ENCODE data around the gene NBAS. TPM values are rescaled to one million over a fixed set of nuclear protein-coding genes. Genes with fewer than 3 reads are reported as not detected.

NBAS gene
- polyA plus RNA-seq, 1 of the 3 experiments (the other 2 are of a cell fraction) = 12.0 TPM

DNA sequence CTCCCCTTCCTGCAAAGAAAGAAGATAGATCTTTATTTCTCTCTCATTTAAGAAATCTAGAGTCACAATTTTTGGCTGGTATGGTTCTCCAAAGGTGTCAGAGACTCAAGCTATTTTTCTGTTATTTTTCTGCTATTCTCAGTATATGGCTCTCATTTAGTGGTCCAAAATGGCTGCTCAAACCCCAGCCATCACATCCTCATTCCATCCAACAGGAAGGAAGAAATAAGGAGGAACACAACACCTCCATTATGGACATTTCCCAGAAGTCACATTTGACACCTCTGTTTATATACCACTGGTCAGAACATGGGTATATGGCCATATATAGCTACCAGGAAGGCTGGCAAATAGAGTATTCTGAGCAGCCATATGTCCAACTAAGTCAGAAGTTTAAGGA, 23.2 kb upstream of the NBAS start:
- H3K9me3 ChIP-seq = no peaks in the 10 kb centered on the region
- DNase-seq = no peak
- H3F3A ChIP-seq (replicated peaks; ENCODE audit: insufficient read depth) = no peaks in the 10 kb centered on the region
- no peaks in the 10 kb centered on the region for H3K9me2 ChIP-seq
- H4K20me1 ChIP-seq (ENCODE audit: insufficient read depth) = no peaks in the 10 kb centered on the region
- no peak overlapping the region for H3K9ac ChIP-seq
- no peaks in the 10 kb centered on the region for H3K36me3 ChIP-seq (replicated peaks in 1 of 2; ENCODE audit: control insufficient read depth in 1 of 2, insufficient read depth in 2 of 2, low read length in 1 of 2)
- POLR2A ChIA-PET = interaction anchor here (0.5 kb wide), 1 partner anchor 332 kb away, joined by 3 read pairs; no protein-coding TSS in a partner anchor
- H3K4me1 ChIP-seq (ENCODE audit: control insufficient read depth in 1 of 2, insufficient read depth in 2 of 2, low read depth in 1 of 2, low read length in 1 of 2) = no peaks in the 10 kb centered on the region
- no peak overlapping the region for H3K27ac ChIP-seq (ENCODE audit: low read depth in 2 of 2, low read length in 1 of 2)
- TF ChIP-seq RCOR1 (IDR thresholded peaks at IDR 0.05; ENCODE audit: low read length) = no peak
- no peak for TF ChIP-seq SMC3 (IDR thresholded peaks at IDR 0.05; ENCODE audit: low read depth, low read length)
- no peak for TF ChIP-seq SIN3A (IDR thresholded peaks at IDR 0.05; ENCODE audit: borderline replicate concordance, low read depth, low read length)
- TF ChIP-seq TEAD4 (IDR thresholded peaks at IDR 0.05; ENCODE audit: borderline replicate concordance, insufficient read depth) = no peak
- TF ChIP-seq ELF1 (IDR thresholded peaks at IDR 0.05) = no peak
- TF ChIP-seq MEF2A (IDR thresholded peaks at IDR 0.05; ENCODE audit: borderline replicate concordance, low read depth) = no peak
- TF ChIP-seq EP300 (IDR thresholded peaks at IDR 0.05; ENCODE audit: borderline replicate concordance in 1 of 2, low read depth in 1 of 2, low read length in 1 of 2) = no peak
- no peak for TF ChIP-seq RXRA (IDR thresholded peaks at IDR 0.05; ENCODE audit: borderline replicate concordance, low read depth)
- no peak for TF ChIP-seq MXI1 (IDR thresholded peaks at IDR 0.05; ENCODE audit: low read depth, low read length)
- TF ChIP-seq RAD21 (IDR thresholded peaks at IDR 0.05; ENCODE audit: low read length) = no peak
- TF ChIP-seq FOXM1 (IDR thresholded peaks at IDR 0.05; ENCODE audit: low read depth) = no peak
- TF ChIP-seq JUND (IDR thresholded peaks at IDR 0.05) = no peak
- no peak for TF ChIP-seq TCF12 (IDR thresholded peaks at IDR 0.05)
- no peak for TF ChIP-seq GATA2 (CRISPR knock-in tag; IDR thresholded peaks at IDR 0.05)
- TF ChIP-seq, protein P1, sequence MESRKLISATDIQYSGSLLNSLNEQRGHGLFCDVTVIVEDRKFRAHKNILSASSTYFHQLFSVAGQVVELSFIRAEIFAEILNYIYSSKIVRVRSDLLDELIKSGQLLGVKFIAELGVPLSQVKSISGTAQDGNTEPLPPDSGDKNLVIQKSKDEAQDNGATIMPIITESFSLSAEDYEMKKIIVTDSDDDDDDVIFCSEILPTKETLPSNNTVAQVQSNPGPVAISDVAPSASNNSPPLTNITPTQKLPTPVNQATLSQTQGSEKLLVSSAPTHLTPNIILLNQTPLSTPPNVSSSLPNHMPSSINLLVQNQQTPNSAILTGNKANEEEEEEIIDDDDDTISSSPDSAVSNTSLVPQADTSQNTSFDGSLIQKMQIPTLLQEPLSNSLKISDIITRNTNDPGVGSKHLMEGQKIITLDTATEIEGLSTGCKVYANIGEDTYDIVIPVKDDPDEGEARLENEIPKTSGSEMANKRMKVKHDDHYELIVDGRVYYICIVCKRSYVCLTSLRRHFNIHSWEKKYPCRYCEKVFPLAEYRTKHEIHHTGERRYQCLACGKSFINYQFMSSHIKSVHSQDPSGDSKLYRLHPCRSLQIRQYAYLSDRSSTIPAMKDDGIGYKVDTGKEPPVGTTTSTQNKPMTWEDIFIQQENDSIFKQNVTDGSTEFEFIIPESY (IDR thresholded peaks at IDR 0.05; ENCODE audit: borderline replicate concordance, low read depth) = no peak
- TF ChIP-seq, protein P2, sequence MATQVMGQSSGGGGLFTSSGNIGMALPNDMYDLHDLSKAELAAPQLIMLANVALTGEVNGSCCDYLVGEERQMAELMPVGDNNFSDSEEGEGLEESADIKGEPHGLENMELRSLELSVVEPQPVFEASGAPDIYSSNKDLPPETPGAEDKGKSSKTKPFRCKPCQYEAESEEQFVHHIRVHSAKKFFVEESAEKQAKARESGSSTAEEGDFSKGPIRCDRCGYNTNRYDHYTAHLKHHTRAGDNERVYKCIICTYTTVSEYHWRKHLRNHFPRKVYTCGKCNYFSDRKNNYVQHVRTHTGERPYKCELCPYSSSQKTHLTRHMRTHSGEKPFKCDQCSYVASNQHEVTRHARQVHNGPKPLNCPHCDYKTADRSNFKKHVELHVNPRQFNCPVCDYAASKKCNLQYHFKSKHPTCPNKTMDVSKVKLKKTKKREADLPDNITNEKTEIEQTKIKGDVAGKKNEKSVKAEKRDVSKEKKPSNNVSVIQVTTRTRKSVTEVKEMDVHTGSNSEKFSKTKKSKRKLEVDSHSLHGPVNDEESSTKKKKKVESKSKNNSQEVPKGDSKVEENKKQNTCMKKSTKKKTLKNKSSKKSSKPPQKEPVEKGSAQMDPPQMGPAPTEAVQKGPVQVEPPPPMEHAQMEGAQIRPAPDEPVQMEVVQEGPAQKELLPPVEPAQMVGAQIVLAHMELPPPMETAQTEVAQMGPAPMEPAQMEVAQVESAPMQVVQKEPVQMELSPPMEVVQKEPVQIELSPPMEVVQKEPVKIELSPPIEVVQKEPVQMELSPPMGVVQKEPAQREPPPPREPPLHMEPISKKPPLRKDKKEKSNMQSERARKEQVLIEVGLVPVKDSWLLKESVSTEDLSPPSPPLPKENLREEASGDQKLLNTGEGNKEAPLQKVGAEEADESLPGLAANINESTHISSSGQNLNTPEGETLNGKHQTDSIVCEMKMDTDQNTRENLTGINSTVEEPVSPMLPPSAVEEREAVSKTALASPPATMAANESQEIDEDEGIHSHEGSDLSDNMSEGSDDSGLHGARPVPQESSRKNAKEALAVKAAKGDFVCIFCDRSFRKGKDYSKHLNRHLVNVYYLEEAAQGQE (IDR thresholded peaks at IDR 0.05; ENCODE audit: low read depth, low read length) = no peak
- no peak for TF ChIP-seq POLR2AphosphoS5 (IDR thresholded peaks at IDR 0.05; ENCODE audit: low read depth, low read length)
- TF ChIP-seq NRF1 (IDR thresholded peaks at IDR 0.05; ENCODE audit: low read depth, low read length) = no peak
- TF ChIP-seq EZH2phosphoT487 (IDR thresholded peaks at IDR 0.05; ENCODE audit: borderline replicate concordance, low read depth) = no peak
- TF ChIP-seq, protein P3, sequence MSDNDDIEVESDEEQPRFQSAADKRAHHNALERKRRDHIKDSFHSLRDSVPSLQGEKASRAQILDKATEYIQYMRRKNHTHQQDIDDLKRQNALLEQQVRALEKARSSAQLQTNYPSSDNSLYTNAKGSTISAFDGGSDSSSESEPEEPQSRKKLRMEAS (IDR thresholded peaks at IDR 0.05; ENCODE audit: low read depth) = no peak
- H3K79me2 ChIP-seq (ENCODE audit: insufficient read depth) = no peaks in the 10 kb centered on the region
- CTCF ChIA-PET = interaction anchor here (2.7 to 9.4 kb wide), 2 partner anchors 9 to 38 kb away, joined by 8 to 98 read pairs; no protein-coding TSS in a partner anchor
- H3K4me2 ChIP-seq = no peak overlapping the region
- no peak overlapping the region for H3K4me3 ChIP-seq (ENCODE audit: low read depth in 2 of 2, low read length in 1 of 2)
- no peak overlapping the region for H2AFZ ChIP-seq (ENCODE audit: low read depth)
- H3K27me3 ChIP-seq (ENCODE audit: insufficient read depth) = no peaks in the 10 kb centered on the region

Measured in SK-N-SH (cell line).